Gastroesophageal sphincter (tissue), 3 donors: ENCODE measurements around the gene CCM2L.

Experiments
- CTCF ChIP-seq, 4 experiments: fragments of 200-600 bp in 2 of 4; fragments of 450-650 bp in 2 of 4; sonication (generic) in 1 of 4; IDR thresholded peaks; one replicate each; pipeline ENCODE4 v1.5.1; 2017 to 2019; ENCODE audit warnings: antibody characterized with exemption in 4 of 4, mild to moderate bottlenecking in 2 of 4, moderate library complexity in 2 of 4
- POLR2A ChIP-seq, 2 donors: fragments of 450-650 bp; IDR thresholded peaks; one replicate each; pipeline ENCODE4 v1.6.1; 2017; ENCODE audit warnings: antibody characterized with exemption in 2 of 2, mild to moderate bottlenecking in 2 of 2, moderate library complexity in 1 of 2

DNA sequence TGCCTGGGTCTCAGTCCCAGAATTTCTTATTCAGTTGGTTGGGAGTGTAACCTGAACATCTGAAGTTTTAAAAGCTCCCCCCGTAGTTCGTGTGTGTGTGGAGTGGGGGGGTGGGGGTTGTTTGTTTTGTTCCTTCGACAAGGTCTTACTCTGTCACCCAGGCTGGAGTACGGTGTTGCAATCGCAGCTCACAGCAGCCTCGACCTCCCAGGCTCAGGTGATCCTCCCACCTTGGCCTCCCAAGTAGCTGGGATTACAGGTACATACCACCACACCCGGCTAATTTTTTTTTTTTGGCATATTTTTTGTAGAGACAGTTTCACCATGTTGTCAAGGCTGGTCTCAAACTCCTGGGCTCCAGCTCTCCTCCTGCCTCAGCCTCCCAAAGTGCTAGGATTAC, 3.1 kb downstream of the CCM2L start:
- TF ChIP-seq CTCF (IDR thresholded peaks at IDR 0.05) (no peak), POLR2A (IDR thresholded peaks at IDR 0.05) (no peak)
